Amniotic epithelial cell (primary cell): ENCODE results near the gene LRRC39.

Experiments used
- DNase-seq: peaks from one replicate; pipeline ENCODE4 v3.0.0-alpha.2; 2010; ENCODE audit warnings: low read depth

Gene LRRC39

GRCh38 chr1:100147875-100148274 lies 30.2 kb downstream of the LRRC39 start:
- peak; percentile 29 for DNase-seq

- DNase-seq = no peak
Measured at GRCh38 chr1:100146958-100147357, 31.1 kb downstream of the LRRC39 start.

GRCh38 chr1:100145116-100145515 lies 32.9 kb downstream of the LRRC39 start:
- peak; percentile 79 for DNase-seq

GRCh38 chr1:100142343-100142742 lies 35.7 kb downstream of the LRRC39 start:
- peak; percentile 20 for DNase-seq

- DNase-seq = no peak
Measured at GRCh38 chr1:100141192-100141591, 36.9 kb downstream of the LRRC39 start.

GRCh38 chr1:100137602-100138001 lies 40.5 kb downstream of the LRRC39 start:
- DNase-seq = no peak

- peak; percentile 9 for DNase-seq
Measured at GRCh38 chr1:100134872-100135271, 43.2 kb downstream of the LRRC39 start.

- DNase-seq = peak; percentile 99
Measured at GRCh38 chr1:100132566-100133477, 45.2 kb downstream of the LRRC39 start, which contains the start of the genes SASS6 and TRMT13. Gene SASS6 (minus strand): TSS chr1:100132930. CDS start chr1:100132814, 116 bp downstream. Gene TRMT13 (plus strand): TSS chr1:100133163. CDS start chr1:100133169, 6 bp downstream.

- no peak for DNase-seq
Measured at GRCh38 chr1:100131623-100132022, 46.4 kb downstream of the LRRC39 start.

GRCh38 chr1:100130552-100131077 lies 47.4 kb downstream of the LRRC39 start:
- DNase-seq = peak; percentile 61

- no peak for DNase-seq
Measured at GRCh38 chr1:100127226-100127625, 50.8 kb downstream of the LRRC39 start.

GRCh38 chr1:100122177-100122576 lies 55.9 kb downstream of the LRRC39 start:
- no peak for DNase-seq

- DNase-seq = no peak
Measured at GRCh38 chr1:100115524-100115923, 62.5 kb downstream of the LRRC39 start.

- no peak for DNase-seq
Measured at GRCh38 chr1:100109554-100110066, 68.4 kb downstream of the LRRC39 start.

- DNase-seq = no peak
Measured at GRCh38 chr1:100107696-100108095, 70.4 kb downstream of the LRRC39 start.

GRCh38 chr1:100101564-100101963 lies 76.5 kb downstream of the LRRC39 start:
- DNase-seq = no peak

GRCh38 chr1:100100202-100100601 lies 77.9 kb downstream of the LRRC39 start:
- DNase-seq = peak; percentile 92
